Fibroblast of lung (primary cell): ENCODE measurements around the gene PPIB. TPM values are rescaled to one million over a fixed set of nuclear protein-coding genes. Genes with fewer than 3 reads are reported as not detected.

Experiments used
- DNase-seq, 2 donors: peaks; one replicate each; pipeline versions ENCODE4 v3.0.0 to v3.0.0-alpha.2; 2010; ENCODE audit warnings: low read depth in 2 of 2
- H2AFZ ChIP-seq: 2 replicates; pipeline ENCODE4 v1.5.1; 2012; ENCODE audit warnings: low read length, control low read depth, inconsistent platforms
- H3K27ac ChIP-seq: 2 replicates; pipeline ENCODE4 v1.5.1; 2011; ENCODE audit warnings: low read length, control low read depth; ENCODE audit not compliant: insufficient read depth
- H3K27me3 ChIP-seq: 2 replicates; pipeline ENCODE4 v1.5.1; 2011; ENCODE audit warnings: mild to moderate bottlenecking, low read length; ENCODE audit not compliant: control insufficient read depth, insufficient read depth
- H3K36me3 ChIP-seq: 2 replicates; pipeline ENCODE4 v1.5.1; 2011; ENCODE audit warnings: low read length; ENCODE audit not compliant: control insufficient read depth, insufficient read depth
- H3K4me1 ChIP-seq: 2 replicates; pipeline ENCODE4 v1.5.1; 2011; ENCODE audit warnings: low read length; ENCODE audit not compliant: control insufficient read depth, insufficient read depth; ENCODE audit errors: extremely low read depth
- H3K4me2 ChIP-seq: 2 replicates; pipeline ENCODE4 v1.5.1; 2011; ENCODE audit warnings: low read length, control low read depth; ENCODE audit not compliant: insufficient read depth; ENCODE audit errors: extremely low read depth
- H3K4me3 ChIP-seq, 4 experiments: fragments of 200-600 bp in 1 of 4; sonication (generic) in 1 of 4; replicated peaks in 1 of 4; 2 replicates each; pipeline ENCODE4 v1.5.1; 2011 to 2016; ENCODE audit warnings: low read length in 4 of 4, low read depth in 3 of 4, mild to moderate bottlenecking in 3 of 4, control low read depth in 2 of 4, inconsistent platforms in 1 of 4, mixed read lengths in 1 of 4; ENCODE audit not compliant: insufficient read depth in 1 of 4; ENCODE audit errors: control extremely low read depth in 1 of 4
- H3K79me2 ChIP-seq: 2 replicates; pipeline ENCODE4 v1.5.1; 2012; ENCODE audit warnings: mild to moderate bottlenecking, low read length, inconsistent platforms; ENCODE audit not compliant: control insufficient read depth, insufficient read depth
- H3K9ac ChIP-seq: 2 replicates; pipeline ENCODE4 v1.5.1; 2011; ENCODE audit warnings: mild to moderate bottlenecking, low read length, control low read depth; ENCODE audit not compliant: insufficient read depth
- H3K9me3 ChIP-seq: 2 replicates; pipeline ENCODE4 v1.5.1; 2012; ENCODE audit warnings: low read depth, low read length; ENCODE audit not compliant: control insufficient read depth, insufficient read depth
- H4K20me1 ChIP-seq: 2 replicates; pipeline ENCODE4 v1.5.1; 2011; ENCODE audit warnings: low read length; ENCODE audit not compliant: control insufficient read depth, insufficient read depth; ENCODE audit errors: extremely low read depth
- EZH2 ChIP-seq: IDR thresholded peaks from 2 replicates; pipeline ENCODE4 v1.5.1; 2012; ENCODE audit warnings: low read length, control low read depth, mild to moderate bottlenecking; ENCODE audit errors: missing control alignments
- polyA plus RNA-seq, 2 donors: library from polyadenylated mRNA; depleted of rRNA in 1 of 2; stranded (reverse) in 1 of 2; unstranded in 1 of 2; fragments of >200 nt; gene quantifications; 2 replicates each; pipeline ENCODE4 v1.2.1, GENCODE V29; 2011 to 2012; ENCODE audit warnings: missing spikeins in 1 of 2
- total RNA-seq: library from RNA; depleted of rRNA; stranded (reverse); fragments of >200 nt; gene quantifications from 2 replicates; pipeline ENCODE4 v1.2.1, GENCODE V29; 2014
- TF ChIP-seq, protein P1 (sequence below), 2 donors: IDR thresholded peaks in 1 of 2; conservative IDR thresholded peaks in 1 of 2; 1 replicate in 1 of 2; 2 replicates in 1 of 2; pipeline ENCODE4 v1.5.1; 2011 to 2012; ENCODE audit warnings: low read length in 2 of 2, control low read depth in 1 of 2, inconsistent platforms in 1 of 2, low read depth in 1 of 2, mild to moderate bottlenecking in 1 of 2

The PPIB gene
- total and polyA plus RNA-seq, 2 donors (not counting 1 experiment from before 2014, with no cell fraction given), result 639 to 1,174 TPM

DNA sequence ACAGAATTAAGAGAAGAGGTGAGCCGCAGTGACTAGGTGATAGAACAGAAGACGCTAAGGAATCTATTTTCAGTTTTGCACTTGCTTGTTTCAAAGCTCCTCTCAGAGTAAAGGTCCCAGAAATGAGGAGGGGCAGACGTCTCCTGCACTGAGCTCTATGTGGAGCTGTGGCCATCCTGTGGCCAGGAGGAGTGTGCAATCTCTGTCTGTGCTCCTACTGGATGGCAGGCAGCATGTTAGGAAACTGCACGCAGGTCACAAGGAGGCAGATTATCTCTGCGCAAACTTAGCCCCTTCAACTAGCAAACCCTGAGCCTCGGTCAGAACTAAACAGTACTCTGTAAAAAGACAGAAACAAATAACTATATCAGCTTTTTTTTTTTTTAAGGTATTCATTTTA is 31.1 kb upstream of the PPIB start:
- H2AFZ ChIP-seq, result no peak overlapping the region
- no peaks in the 10 kb centered on the region for H3K36me3 ChIP-seq
- H3K4me1 ChIP-seq, result no peaks in the 10 kb centered on the region
- TF ChIP-seq, protein P1, sequence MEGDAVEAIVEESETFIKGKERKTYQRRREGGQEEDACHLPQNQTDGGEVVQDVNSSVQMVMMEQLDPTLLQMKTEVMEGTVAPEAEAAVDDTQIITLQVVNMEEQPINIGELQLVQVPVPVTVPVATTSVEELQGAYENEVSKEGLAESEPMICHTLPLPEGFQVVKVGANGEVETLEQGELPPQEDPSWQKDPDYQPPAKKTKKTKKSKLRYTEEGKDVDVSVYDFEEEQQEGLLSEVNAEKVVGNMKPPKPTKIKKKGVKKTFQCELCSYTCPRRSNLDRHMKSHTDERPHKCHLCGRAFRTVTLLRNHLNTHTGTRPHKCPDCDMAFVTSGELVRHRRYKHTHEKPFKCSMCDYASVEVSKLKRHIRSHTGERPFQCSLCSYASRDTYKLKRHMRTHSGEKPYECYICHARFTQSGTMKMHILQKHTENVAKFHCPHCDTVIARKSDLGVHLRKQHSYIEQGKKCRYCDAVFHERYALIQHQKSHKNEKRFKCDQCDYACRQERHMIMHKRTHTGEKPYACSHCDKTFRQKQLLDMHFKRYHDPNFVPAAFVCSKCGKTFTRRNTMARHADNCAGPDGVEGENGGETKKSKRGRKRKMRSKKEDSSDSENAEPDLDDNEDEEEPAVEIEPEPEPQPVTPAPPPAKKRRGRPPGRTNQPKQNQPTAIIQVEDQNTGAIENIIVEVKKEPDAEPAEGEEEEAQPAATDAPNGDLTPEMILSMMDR (conservative IDR thresholded peaks at IDR 0.05 in 1 of 2, IDR thresholded peaks at IDR 0.05 in 1 of 2; ENCODE audit: low read depth in 1 of 2, low read length in 2 of 2), result no peak
- TF ChIP-seq EZH2, result no peak
- H3K4me2 ChIP-seq, result no peak overlapping the region
- DNase-seq, result no peak
- no peaks in the 10 kb centered on the region for H3K79me2 ChIP-seq
- H3K27ac ChIP-seq, result no peak overlapping the region
- H3K9ac ChIP-seq, result no peak overlapping the region
- H4K20me1 ChIP-seq, result no peaks in the 10 kb centered on the region
- no peak overlapping the region for H3K4me3 ChIP-seq
- no peaks in the 10 kb centered on the region for H3K9me3 ChIP-seq
- H3K27me3 ChIP-seq, result no peaks in the 10 kb centered on the region

DNA sequence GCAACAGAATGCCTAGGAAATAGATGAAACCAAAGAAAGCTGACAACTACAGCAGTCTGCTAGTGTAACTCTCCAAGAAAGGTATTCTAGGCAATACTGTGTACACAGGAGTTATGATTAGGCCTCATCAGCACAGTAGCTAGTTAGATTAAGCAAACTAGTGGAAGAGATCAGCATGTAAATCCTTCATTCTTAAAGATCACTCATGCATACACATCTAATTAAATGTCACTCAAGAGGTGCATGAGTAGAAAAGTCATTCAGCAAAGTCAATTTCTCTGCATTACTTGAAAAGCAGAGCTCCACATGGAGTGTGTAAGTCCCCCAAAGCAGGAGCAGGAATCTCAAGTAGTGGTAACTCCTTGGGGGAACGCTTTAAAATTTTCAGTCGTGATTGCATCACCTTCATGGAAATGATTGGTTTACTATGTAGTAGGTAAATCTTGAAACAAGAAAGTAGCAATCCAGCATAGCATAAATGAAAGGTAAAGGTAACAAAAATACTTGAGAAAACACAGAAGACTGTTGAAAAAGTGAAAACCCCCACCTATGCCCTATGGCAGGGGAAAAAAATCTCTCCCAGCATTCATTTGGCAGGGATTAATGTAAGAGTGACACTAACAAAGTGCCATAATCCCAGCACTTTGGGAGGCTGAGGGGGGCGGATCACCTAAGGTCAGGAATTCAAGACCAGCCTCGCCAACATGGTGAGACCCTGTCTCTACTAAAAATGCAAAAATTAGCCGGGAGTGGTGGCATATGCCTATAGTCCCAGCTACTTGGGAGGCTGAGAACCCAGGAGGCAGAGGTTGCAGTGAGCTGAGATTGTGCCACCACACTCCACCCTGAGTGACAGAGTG is 29.4 kb upstream of the PPIB start:
- TF ChIP-seq, protein P1 (conservative IDR thresholded peaks at IDR 0.05 in 1 of 2, IDR thresholded peaks at IDR 0.05 in 1 of 2; ENCODE audit: low read depth in 1 of 2, low read length in 2 of 2), result no peak
- TF ChIP-seq EZH2, result no peak
- H3K27me3 ChIP-seq, result no peaks in the 10 kb centered on the region
- H3K36me3 ChIP-seq, result no peaks in the 10 kb centered on the region
- no peaks in the 10 kb centered on the region for H3K4me1 ChIP-seq
- no peak overlapping the region for H3K27ac ChIP-seq
- H3K9ac ChIP-seq, result no peak overlapping the region
- no peak overlapping the region for H3K4me2 ChIP-seq
- DNase-seq, result no peak
- no peaks in the 10 kb centered on the region for H4K20me1 ChIP-seq
- H3K4me3 ChIP-seq, result no peak overlapping the region
- no peak overlapping the region for H2AFZ ChIP-seq
- no peaks in the 10 kb centered on the region for H3K9me3 ChIP-seq
- H3K79me2 ChIP-seq, result no peaks in the 10 kb centered on the region

DNA sequence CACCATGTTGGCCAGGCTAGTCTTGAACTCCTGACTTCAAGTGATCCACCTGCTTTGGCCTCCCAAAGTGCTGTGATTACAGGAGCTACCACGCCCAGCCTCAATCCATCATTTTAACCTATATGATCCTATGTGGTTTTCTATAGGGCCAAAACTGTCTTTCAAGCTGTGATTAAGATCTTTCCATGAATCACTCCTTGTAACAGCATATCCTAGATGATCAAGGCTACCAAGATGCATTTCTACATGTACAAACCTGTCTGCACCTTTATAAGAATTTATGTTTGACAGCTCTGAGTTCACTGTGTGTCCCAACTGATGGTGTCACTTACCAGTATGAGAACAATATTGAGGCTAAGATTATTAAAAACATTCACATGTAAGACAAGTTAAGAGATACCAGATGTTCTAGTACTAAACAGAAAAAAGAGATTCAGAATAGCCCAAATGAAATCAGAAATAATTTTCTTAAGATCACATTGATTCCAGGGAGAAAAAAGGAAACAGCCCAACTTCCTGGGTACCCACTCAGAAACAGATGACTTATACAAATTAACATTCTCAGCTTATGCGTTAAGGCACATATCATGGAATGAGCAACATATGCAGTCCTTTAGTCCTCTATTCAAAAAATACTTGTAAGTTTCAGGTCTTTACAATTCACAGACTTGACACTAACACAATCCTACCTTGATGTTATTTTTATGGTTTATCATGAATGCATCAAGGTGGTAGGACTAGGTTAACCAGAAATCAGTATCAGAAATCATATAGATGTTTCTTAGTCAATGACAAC is 24.8 kb upstream of the PPIB start:
- Histone ChIP-seq H3K27me3 (no peaks in the 10 kb centered on the region), H3K36me3 (peaks cover 2% of the 10 kb centered on the region), H3K4me3 (no peak overlapping the region), H3K4me2 (no peak overlapping the region), H3K9ac (no peak overlapping the region), H3K79me2 (no peaks in the 10 kb centered on the region), H3K4me1 (no peaks in the 10 kb centered on the region), H3K9me3 (no peaks in the 10 kb centered on the region), H2AFZ (no peak overlapping the region), H3K27ac (no peak overlapping the region), H4K20me1 (no peaks in the 10 kb centered on the region)
- no peak for DNase-seq
- TF ChIP-seq, protein P1 (conservative IDR thresholded peaks at IDR 0.05 in 1 of 2, IDR thresholded peaks at IDR 0.05 in 1 of 2; ENCODE audit: low read depth in 1 of 2, low read length in 2 of 2), result no peak
- no peak for TF ChIP-seq EZH2
